OCI-LY1 (cell line): ENCODE results near the gene RAPGEF1.

ENCODE experiments used
- H2AFZ ChIP-seq: fragments of 200-600 bp; sonication (generic), shearing (Covaris generic); 2 replicates; pipeline ENCODE4 v1.6.0; 2014; ENCODE audit warnings: antibody characterized with exemption, mild to moderate bottlenecking, low read length
- H3F3A ChIP-seq: fragments of 200-600 bp; sonication (generic), shearing (Covaris generic); 2 replicates; pipeline ENCODE4 v1.6.0; 2014; ENCODE audit warnings: mild to moderate bottlenecking, antibody characterized with exemption, low read length, moderate library complexity; ENCODE audit not compliant: insufficient read depth
- H3K27ac ChIP-seq: fragments of 200-600 bp; sonication (generic); 2 replicates; pipeline ENCODE4 v1.5.1; 2014; ENCODE audit warnings: low read length, mixed run types, mild to moderate bottlenecking, low read depth; ENCODE audit not compliant: poor library complexity, severe bottlenecking
- H3K27me3 ChIP-seq: fragments of 200-600 bp; sonication (generic); 2 replicates; pipeline ENCODE4 v1.6.0; 2014; ENCODE audit warnings: antibody characterized with exemption, mild to moderate bottlenecking, low read length, moderate library complexity; ENCODE audit not compliant: insufficient read depth
- H3K36me3 ChIP-seq: fragments of 200-600 bp; sonication (generic); 2 replicates; pipeline ENCODE4 v1.6.1; 2014; ENCODE audit warnings: mild to moderate bottlenecking, antibody characterized with exemption, low read length, moderate library complexity, mixed read lengths; ENCODE audit not compliant: insufficient read depth
- H3K4me1 ChIP-seq: fragments of 200-600 bp; sonication (generic); 2 replicates; pipeline ENCODE4 v1.5.1; 2014; ENCODE audit warnings: mild to moderate bottlenecking, low read length, moderate library complexity; ENCODE audit not compliant: insufficient read depth, severe bottlenecking
- H3K4me2 ChIP-seq: fragments of 200-600 bp; sonication (generic), shearing (Covaris generic); 2 replicates; pipeline ENCODE4 v1.6.1; 2014; ENCODE audit warnings: low read length
- H3K4me3 ChIP-seq: fragments of 200-600 bp; sonication (generic); 2 replicates; pipeline ENCODE4 v1.5.1; 2014; ENCODE audit warnings: low read length, low read depth, mild to moderate bottlenecking, mixed read lengths; ENCODE audit not compliant: poor library complexity, severe bottlenecking
- H3K79me2 ChIP-seq: fragments of 200-600 bp; shearing (Covaris generic); 2 replicates; pipeline ENCODE4 v1.6.1; 2016; ENCODE audit warnings: mixed run types, low read length, mixed read lengths; ENCODE audit not compliant: insufficient read depth
- H3K9ac ChIP-seq: fragments of 200-600 bp; sonication (generic), shearing (Covaris generic); 2 replicates; pipeline ENCODE4 v1.6.1; 2014; ENCODE audit warnings: mild to moderate bottlenecking, low read length, mixed read lengths
- H3K9me2 ChIP-seq: fragments of 200-600 bp; sonication (generic), shearing (Covaris generic); 2 replicates; pipeline ENCODE4 v1.6.1; 2014; ENCODE audit warnings: low read depth, mild to moderate bottlenecking, low read length, mixed read lengths
- H3K9me3 ChIP-seq: fragments of 200-600 bp; shearing (Covaris generic); 2 replicates; pipeline ENCODE4 v1.6.1; 2014; ENCODE audit warnings: low read length, mixed read lengths
- H4K20me1 ChIP-seq: fragments of 200-600 bp; sonication (generic), shearing (Covaris generic); 2 replicates; pipeline ENCODE4 v1.6.0; 2016; ENCODE audit warnings: mild to moderate bottlenecking, low read length; ENCODE audit not compliant: insufficient read depth
- CTCF ChIP-seq: fragments of 200-600 bp; sonication (generic), shearing (Covaris generic); IDR thresholded peaks from 2 replicates; pipeline ENCODE4 v1.5.1; 2017; ENCODE audit warnings: mild to moderate bottlenecking, antibody characterized with exemption, low read length, moderate library complexity, mixed read lengths
- EZH2 ChIP-seq: fragments of 200-600 bp; sonication (generic), shearing (Covaris generic); IDR thresholded peaks from 2 replicates; pipeline ENCODE4 v1.8.0; 2017; ENCODE audit warnings: borderline replicate concordance, mixed run types, mild to moderate bottlenecking, antibody characterized with exemption, low read length, moderate library complexity, mixed read lengths

RAPGEF1 gene

GRCh38 chr9:131567910-131568309, 172.0 kb downstream of the RAPGEF1 start:
- Histone ChIP-seq H3K36me3 (peaks cover 49% of the 10 kb centered on the region), H3K4me1 (no peaks in the 10 kb centered on the region), H3K27me3 (no peaks in the 10 kb centered on the region), H3K79me2 (no peaks in the 10 kb centered on the region), H3K4me3 (no peak overlapping the region), H3K9me2 (no peaks in the 10 kb centered on the region), H2AFZ (no peak overlapping the region), H3K4me2 (no peak overlapping the region), H4K20me1 (no peaks in the 10 kb centered on the region), H3F3A (no peaks in the 10 kb centered on the region), H3K27ac (no peak overlapping the region), H3K9ac (no peak overlapping the region), H3K9me3 (no peaks in the 10 kb centered on the region)
- TF ChIP-seq CTCF = no peak
- TF ChIP-seq EZH2 = no peak

GRCh38 chr9:131566158-131566557, 173.7 kb downstream of the RAPGEF1 start:
- H3K9me3 ChIP-seq = no peaks in the 10 kb centered on the region

GRCh38 chr9:131565369-131565768, 174.5 kb downstream of the RAPGEF1 start:
- H3K9me2 ChIP-seq = no peaks in the 10 kb centered on the region
- no peaks in the 10 kb centered on the region for H3K4me1 ChIP-seq
- peaks cover 25% of the 10 kb centered on the region for H3K36me3 ChIP-seq
- H3K4me2 ChIP-seq = no peak overlapping the region
- TF ChIP-seq CTCF = no peak
- TF ChIP-seq EZH2 = no peak
- no peaks in the 10 kb centered on the region for H4K20me1 ChIP-seq
- H3K27me3 ChIP-seq = no peaks in the 10 kb centered on the region
- no peaks in the 10 kb centered on the region for H3F3A ChIP-seq
- no peak overlapping the region for H3K9ac ChIP-seq
- no peak overlapping the region for H3K4me3 ChIP-seq
- no peak overlapping the region for H2AFZ ChIP-seq
- no peaks in the 10 kb centered on the region for H3K9me3 ChIP-seq
- no peak overlapping the region for H3K27ac ChIP-seq
- H3K79me2 ChIP-seq = no peaks in the 10 kb centered on the region

More at GRCh38 chr9:131566158-131566557, 173.7 kb downstream of the RAPGEF1 start:
- no peak overlapping the region for H3K27ac ChIP-seq
- no peak for TF ChIP-seq CTCF
- TF ChIP-seq EZH2 = no peak
- no peaks in the 10 kb centered on the region for H3K4me1 ChIP-seq
- H3K36me3 ChIP-seq = peaks cover 33% of the 10 kb centered on the region
- H3K4me3 ChIP-seq = no peak overlapping the region
- H3K9ac ChIP-seq = no peak overlapping the region
- no peaks in the 10 kb centered on the region for H3F3A ChIP-seq
- no peaks in the 10 kb centered on the region for H3K79me2 ChIP-seq
- H3K27me3 ChIP-seq = no peaks in the 10 kb centered on the region
- no peak overlapping the region for H3K4me2 ChIP-seq
- H3K9me2 ChIP-seq = no peaks in the 10 kb centered on the region
- H2AFZ ChIP-seq = no peak overlapping the region
- no peaks in the 10 kb centered on the region for H4K20me1 ChIP-seq
